H1 (cell line): ENCODE data around the gene ADGRB3.
A peak's percentile ranks its signal among the peaks of the same experiment; 100 is the strongest.

Experiments
- EP300 ChIP-seq, 2 experiments: IDR thresholded peaks; 1 replicate in 1 of 2; 2 replicates in 1 of 2; pipeline ENCODE4 v1.6.1; 2011 to 2012; ENCODE audit warnings: low read depth in 2 of 2, low read length in 2 of 2, mild to moderate bottlenecking in 2 of 2, borderline replicate concordance in 1 of 2, inconsistent platforms in 1 of 2, moderate library complexity in 1 of 2
- EZH2 ChIP-seq: fragments of 200-600 bp; sonication (generic); IDR thresholded peaks from 2 replicates; pipeline ENCODE4 v1.7.1; 2012; ENCODE audit warnings: low read depth, mild to moderate bottlenecking, moderate library complexity, low read length, inconsistent platforms; ENCODE audit not compliant: severe bottlenecking
- FOSL1 ChIP-seq: IDR thresholded peaks from 2 replicates; pipeline ENCODE4 v1.6.1; 2011; ENCODE audit warnings: mild to moderate bottlenecking, low read depth, low read length, moderate library complexity; ENCODE audit not compliant: insufficient read depth
- GTF2F1 ChIP-seq: IDR thresholded peaks from 2 replicates; pipeline ENCODE4 v1.6.1; 2012; ENCODE audit warnings: low read depth, low read length, improper control_type of control experiment, borderline replicate concordance
- MAFK ChIP-seq: IDR thresholded peaks from 2 replicates; pipeline ENCODE4 v1.6.1; 2012; ENCODE audit warnings: low read depth, mild to moderate bottlenecking, improper control_type of control experiment, low read length
- POLR2A ChIP-seq, 2 experiments: IDR thresholded peaks; 1 replicate in 1 of 2; 2 replicates in 1 of 2; pipeline ENCODE4 v1.6.1; 2011; ENCODE audit warnings: low read depth in 2 of 2, low read length in 2 of 2, mild to moderate bottlenecking in 2 of 2; ENCODE audit errors: control extremely low read depth in 1 of 2
- SIX5 ChIP-seq: IDR thresholded peaks from 2 replicates; pipeline ENCODE4 v1.6.1; 2011; ENCODE audit warnings: mild to moderate bottlenecking, low read depth, low read length
- TF ChIP-seq, protein P1 (sequence below), 3 experiments: IDR thresholded peaks; 1 replicate in 2 of 3; 2 replicates in 1 of 3; pipeline versions ENCODE4 v1.5.1 to v1.6.1; 2011; ENCODE audit warnings: low read length in 3 of 3, mild to moderate bottlenecking in 3 of 3, inconsistent platforms in 2 of 3, low read depth in 1 of 3, moderate library complexity in 1 of 3; ENCODE audit not compliant: insufficient read depth in 1 of 3; ENCODE audit errors: control extremely low read depth in 1 of 3

DNA sequence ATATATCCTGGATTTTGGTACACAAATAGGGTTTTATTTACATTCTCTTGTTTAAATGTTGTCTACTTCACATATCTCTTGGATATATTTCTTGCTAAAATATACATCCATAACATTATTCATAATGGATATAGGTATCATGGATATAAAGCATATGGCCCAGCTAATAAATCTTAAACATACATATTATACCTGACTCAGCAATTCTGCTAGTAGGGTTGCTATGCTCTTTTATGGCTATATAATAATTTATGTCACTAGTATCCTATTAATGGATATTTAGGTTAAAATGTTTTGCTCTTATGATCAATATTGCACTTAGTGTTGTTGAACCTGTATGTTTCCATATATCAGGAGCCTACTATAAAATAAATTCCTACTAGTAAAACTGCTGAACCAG is 786.2 kb downstream of the ADGRB3 start:
- no peak for TF ChIP-seq FOSL1
- no peak for TF ChIP-seq POLR2A (IDR thresholded peaks at IDR 0.05; ENCODE audit: control extremely low read depth in 1 of 2, low read depth in 2 of 2, low read length in 2 of 2)
- TF ChIP-seq, protein P1, sequence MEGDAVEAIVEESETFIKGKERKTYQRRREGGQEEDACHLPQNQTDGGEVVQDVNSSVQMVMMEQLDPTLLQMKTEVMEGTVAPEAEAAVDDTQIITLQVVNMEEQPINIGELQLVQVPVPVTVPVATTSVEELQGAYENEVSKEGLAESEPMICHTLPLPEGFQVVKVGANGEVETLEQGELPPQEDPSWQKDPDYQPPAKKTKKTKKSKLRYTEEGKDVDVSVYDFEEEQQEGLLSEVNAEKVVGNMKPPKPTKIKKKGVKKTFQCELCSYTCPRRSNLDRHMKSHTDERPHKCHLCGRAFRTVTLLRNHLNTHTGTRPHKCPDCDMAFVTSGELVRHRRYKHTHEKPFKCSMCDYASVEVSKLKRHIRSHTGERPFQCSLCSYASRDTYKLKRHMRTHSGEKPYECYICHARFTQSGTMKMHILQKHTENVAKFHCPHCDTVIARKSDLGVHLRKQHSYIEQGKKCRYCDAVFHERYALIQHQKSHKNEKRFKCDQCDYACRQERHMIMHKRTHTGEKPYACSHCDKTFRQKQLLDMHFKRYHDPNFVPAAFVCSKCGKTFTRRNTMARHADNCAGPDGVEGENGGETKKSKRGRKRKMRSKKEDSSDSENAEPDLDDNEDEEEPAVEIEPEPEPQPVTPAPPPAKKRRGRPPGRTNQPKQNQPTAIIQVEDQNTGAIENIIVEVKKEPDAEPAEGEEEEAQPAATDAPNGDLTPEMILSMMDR (IDR thresholded peaks at IDR 0.05; ENCODE audit: control extremely low read depth in 1 of 3, insufficient read depth in 1 of 3, low read depth in 1 of 3, low read length in 3 of 3) = no peak
- no peak for TF ChIP-seq EZH2
- no peak for TF ChIP-seq GTF2F1
- peak; percentile 90 for TF ChIP-seq MAFK
- no peak for TF ChIP-seq EP300 (IDR thresholded peaks at IDR 0.05; ENCODE audit: borderline replicate concordance in 1 of 2, low read depth in 2 of 2, low read length in 2 of 2)
- no peak for TF ChIP-seq SIX5
